GM12865 (cell line): ENCODE results near the gene RAB30.

Experiments used
- DNase-seq: peaks from one replicate; pipeline ENCODE4 v3.0.0; 2010; ENCODE audit warnings: low read depth
- H3K4me3 ChIP-seq: 2 replicates; pipeline ENCODE4 v1.5.1; 2011; ENCODE audit warnings: mild to moderate bottlenecking, low read depth, low read length, control low read depth
- CTCF ChIP-seq: IDR thresholded peaks from 2 replicates; pipeline ENCODE4 v1.5.1; 2011; ENCODE audit warnings: low read length, control low read depth, low read depth, inconsistent platforms; ENCODE audit not compliant: insufficient read depth; ENCODE audit errors: missing control alignments

RAB30 gene

GRCh38 chr11:83021780-83022125 lies 49.9 kb downstream of the RAB30 start:
- no peak overlapping the region for H3K4me3 ChIP-seq
- DNase-seq, result no peak
- no peak for TF ChIP-seq CTCF

GRCh38 chr11:83020942-83021779 lies 50.5 kb downstream of the RAB30 start:
- H3K4me3 ChIP-seq, result no peak overlapping the region
- TF ChIP-seq CTCF, result no peak
- no peak for DNase-seq

GRCh38 chr11:83019888-83020579 lies 51.7 kb downstream of the RAB30 start:
- no peak for TF ChIP-seq CTCF
- DNase-seq, result no peak
- no peak overlapping the region for H3K4me3 ChIP-seq

DNA sequence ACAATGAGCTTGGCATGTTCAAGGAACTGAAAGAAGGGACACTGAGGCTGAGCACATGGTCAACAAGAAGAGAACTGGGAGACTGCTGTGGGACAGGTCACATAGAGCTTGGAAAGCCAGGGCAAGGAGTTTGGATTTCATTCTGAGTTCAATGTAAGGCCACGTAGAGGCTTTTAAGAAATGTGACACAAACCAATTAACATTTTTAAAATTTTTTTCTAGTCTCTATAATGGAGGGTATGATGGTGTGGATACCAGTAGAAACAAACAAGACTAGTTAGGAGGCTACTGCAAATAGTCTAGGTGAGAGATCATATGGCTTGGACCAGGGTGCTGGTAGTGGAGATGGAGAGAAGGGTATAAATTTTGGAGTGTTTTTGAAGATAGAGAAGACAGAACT lies 56.7 kb downstream of the RAB30 start:
- TF ChIP-seq CTCF, result no peak
- no peak for DNase-seq
- H3K4me3 ChIP-seq, result no peak overlapping the region

DNA sequence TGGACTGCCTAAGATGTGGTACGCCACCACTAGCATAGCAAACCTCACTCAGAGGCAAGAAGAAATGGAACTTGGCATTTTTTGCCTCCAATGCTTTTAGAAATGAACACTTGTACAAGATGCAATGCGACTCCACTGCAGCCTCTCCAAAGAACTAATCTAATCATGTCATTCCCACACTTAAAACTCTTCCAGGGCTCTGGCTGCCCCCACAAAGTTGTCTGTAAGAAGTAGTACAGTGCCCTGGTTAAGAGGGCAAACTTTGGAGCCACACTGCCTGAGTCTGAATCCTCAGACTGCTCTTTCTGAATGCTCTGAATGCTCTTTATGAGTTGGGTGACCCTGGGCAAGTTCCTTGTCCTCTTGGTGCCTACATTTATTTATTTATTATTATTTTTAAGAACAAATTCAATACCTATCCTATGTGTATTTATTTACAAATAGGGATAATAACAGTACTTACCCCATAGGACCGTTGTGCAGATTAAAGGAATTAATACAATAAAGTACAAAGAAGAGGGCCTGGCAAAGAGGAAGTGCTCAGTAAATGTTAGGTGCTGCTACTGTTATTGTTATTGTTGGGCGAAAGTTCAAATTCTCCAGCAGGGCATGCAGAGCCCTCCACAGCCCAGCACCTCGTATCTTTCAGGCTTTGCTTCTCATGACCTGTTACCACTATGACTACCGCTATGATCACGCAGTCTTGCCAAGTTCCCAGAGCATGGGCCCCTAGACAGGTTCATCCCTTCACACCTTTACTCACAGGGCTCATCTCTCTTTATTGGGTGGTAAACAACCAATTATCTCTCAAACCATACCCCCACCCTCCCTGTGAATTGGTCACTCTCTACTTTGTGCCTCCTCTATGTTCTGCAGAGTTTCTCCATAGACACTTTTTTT lies 59.3 kb downstream of the RAB30 start:
- no peak for DNase-seq
- TF ChIP-seq CTCF, result no peak
- H3K4me3 ChIP-seq, result no peak overlapping the region

DNA sequence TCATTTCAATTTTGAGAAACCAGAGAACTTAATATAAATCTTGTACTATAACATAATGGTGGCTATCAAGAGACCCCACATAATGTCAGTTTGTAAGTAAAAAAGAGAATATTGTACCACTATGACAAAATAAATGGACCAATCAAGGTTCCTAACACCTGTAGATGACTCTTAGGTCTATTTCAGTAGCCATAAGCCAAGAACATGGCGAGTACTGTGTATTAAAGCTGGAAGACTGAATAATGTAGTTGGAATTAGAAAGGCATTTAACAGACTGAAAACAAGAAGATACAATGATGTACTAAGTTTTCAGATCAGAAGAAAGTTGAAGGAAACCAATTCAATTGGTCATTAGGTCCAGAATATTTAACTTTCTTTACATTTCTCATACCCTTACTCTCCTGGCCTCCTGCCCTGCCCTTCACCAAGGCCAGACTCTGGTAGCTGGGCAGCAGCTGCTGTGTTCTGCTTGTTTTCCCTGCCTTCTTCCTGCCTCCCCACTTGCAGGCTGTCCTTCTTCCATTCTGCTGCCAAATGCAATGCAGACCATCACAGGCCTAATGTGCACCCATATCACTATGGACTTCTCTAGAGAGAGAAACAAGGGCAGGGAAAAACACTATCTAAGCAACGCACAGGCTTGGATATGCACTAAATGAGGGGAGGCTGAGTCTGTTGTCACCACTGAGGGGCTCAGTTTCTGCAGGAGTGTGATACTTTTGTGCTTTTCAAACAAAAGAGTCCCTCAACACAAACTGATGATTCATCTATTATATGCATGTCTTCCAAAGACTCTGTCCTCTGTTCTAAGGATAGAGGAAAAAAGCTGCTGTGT lies 60.1 kb downstream of the RAB30 start:
- no peak for DNase-seq
- no peak for TF ChIP-seq CTCF
- no peak overlapping the region for H3K4me3 ChIP-seq
